HG03139 (cell line): ENCODE measurements around the gene MEF2D.

ENCODE experiments used
- ATAC-seq: cut with Tn5 transposase; IDR thresholded peaks from one replicate; pipeline ENCODE4 v1.9.1; 2021; ENCODE audit not compliant: unreplicated experiment

MEF2D gene

GRCh38 chr1:156430866-156431265 lies 69.7 kb downstream of the MEF2D start:
- no peak for ATAC-seq

- ATAC-seq, result no peak
Measured at GRCh38 chr1:156430303-156430702, 70.3 kb downstream of the MEF2D start.

- no peak for ATAC-seq
Measured at GRCh38 chr1:156429313-156430060, 71.1 kb downstream of the MEF2D start.

- ATAC-seq, result no peak
Measured at GRCh38 chr1:156428746-156429288, 71.8 kb downstream of the MEF2D start.

GRCh38 chr1:156427957-156428356 lies 72.6 kb downstream of the MEF2D start:
- ATAC-seq, result no peak

GRCh38 chr1:156425943-156426342 lies 74.6 kb downstream of the MEF2D start:
- ATAC-seq, result no peak

GRCh38 chr1:156424806-156425432 lies 75.7 kb downstream of the MEF2D start:
- ATAC-seq, result no peak

GRCh38 chr1:156423422-156424352 lies 76.9 kb downstream of the MEF2D start:
- ATAC-seq, result no peak

- no peak for ATAC-seq
Measured at GRCh38 chr1:156422602-156423091, 77.9 kb downstream of the MEF2D start.

GRCh38 chr1:156421939-156422601 lies 78.5 kb downstream of the MEF2D start:
- ATAC-seq, result no peak

- no peak for ATAC-seq
Measured at GRCh38 chr1:156421062-156421938, 79.3 kb downstream of the MEF2D start.

- no peak for ATAC-seq
Measured at GRCh38 chr1:156420205-156421061, 80.1 kb downstream of the MEF2D start.

GRCh38 chr1:156419854-156420204 lies 80.7 kb downstream of the MEF2D start:
- ATAC-seq, result no peak

GRCh38 chr1:156418416-156419070 lies 82.0 kb downstream of the MEF2D start:
- ATAC-seq, result no peak

GRCh38 chr1:156417401-156418020 lies 83.1 kb downstream of the MEF2D start:
- ATAC-seq, result no peak

- no peak for ATAC-seq
Measured at GRCh38 chr1:156416993-156417392, 83.6 kb downstream of the MEF2D start.

- no peak for ATAC-seq
Measured at GRCh38 chr1:156414461-156415064, 86.0 kb downstream of the MEF2D start.
